Astrocyte (in vitro differentiated cells and primary cell): Measurements from ENCODE around the gene CPEB4. TPM values are rescaled to one million over a fixed set of nuclear protein-coding genes. Genes with fewer than 3 reads are reported as not detected.

Experiments used
- DNase-seq: peaks from one replicate; pipeline ENCODE4 v3.0.0-alpha.2; 2010; ENCODE audit warnings: low read depth
- FAIRE-seq: peaks from 2 replicates; lab custom pipeline; 2011; peaks lifted over from hg19 to GRCh38; lab: Jason Lieb, UNC
- H2AFZ ChIP-seq: 2 replicates; pipeline ENCODE4 v1.6.0; 2012; ENCODE audit warnings: low read depth, low read length, inconsistent platforms
- H3K27ac ChIP-seq: 2 replicates; pipeline ENCODE4 v1.5.1; 2011; ENCODE audit warnings: low read depth, low read length, inconsistent platforms
- H3K27me3 ChIP-seq: 2 replicates; pipeline ENCODE4 v1.6.0; 2011; ENCODE audit warnings: low read length, inconsistent platforms; ENCODE audit not compliant: insufficient read depth
- H3K36me3 ChIP-seq: 2 replicates; pipeline ENCODE4 v1.5.1; 2011; ENCODE audit warnings: low read length, inconsistent platforms; ENCODE audit not compliant: insufficient read depth
- H3K4me1 ChIP-seq: 2 replicates; pipeline ENCODE4 v1.5.1; 2011; ENCODE audit warnings: low read length, inconsistent platforms; ENCODE audit not compliant: insufficient read depth
- H3K4me2 ChIP-seq: 2 replicates; pipeline ENCODE4 v1.6.0; 2012; ENCODE audit warnings: low read length, inconsistent platforms
- H3K4me3 ChIP-seq: 2 replicates; pipeline ENCODE4 v1.5.1; 2011; ENCODE audit warnings: low read depth, mild to moderate bottlenecking, low read length, inconsistent platforms; ENCODE audit not compliant: insufficient read depth
- H3K79me2 ChIP-seq: 2 replicates; pipeline ENCODE4 v1.6.0; 2012; ENCODE audit warnings: mild to moderate bottlenecking, low read length, inconsistent platforms; ENCODE audit not compliant: insufficient read depth
- H3K9ac ChIP-seq: 2 replicates; pipeline ENCODE4 v1.6.0; 2012; ENCODE audit warnings: mild to moderate bottlenecking, low read length, inconsistent platforms
- H3K9me3 ChIP-seq: 2 replicates; pipeline ENCODE4 v1.5.1; 2012; ENCODE audit warnings: low read depth, mild to moderate bottlenecking, low read length, inconsistent platforms; ENCODE audit not compliant: insufficient read depth
- H4K20me1 ChIP-seq: 2 replicates; pipeline ENCODE4 v1.6.0; 2012; ENCODE audit warnings: low read length, inconsistent platforms; ENCODE audit not compliant: insufficient read depth
- H3K27ac Mint-ChIP-seq: one replicate; pipeline ENCODE4 v1.8.0; 2021; ENCODE audit warnings: mild to moderate bottlenecking, mixed read lengths; ENCODE audit not compliant: unreplicated experiment
- H3K27me3 Mint-ChIP-seq: one replicate; pipeline ENCODE4 v1.8.0; 2021; ENCODE audit warnings: low read depth, mixed read lengths; ENCODE audit not compliant: unreplicated experiment
- H3K36me3 Mint-ChIP-seq: one replicate; pipeline ENCODE4 v1.8.0; 2021; ENCODE audit warnings: low read depth, mixed read lengths; ENCODE audit not compliant: unreplicated experiment
- H3K4me1 Mint-ChIP-seq: one replicate; pipeline ENCODE4 v1.8.0; 2021; ENCODE audit warnings: low read depth, mixed read lengths; ENCODE audit not compliant: unreplicated experiment
- H3K4me3 Mint-ChIP-seq: one replicate; pipeline ENCODE4 v1.8.0; 2021; ENCODE audit warnings: mild to moderate bottlenecking, moderate library complexity, mixed read lengths; ENCODE audit not compliant: unreplicated experiment
- H3K9me3 Mint-ChIP-seq: one replicate; pipeline ENCODE4 v1.8.0; 2021; ENCODE audit warnings: mild to moderate bottlenecking, mixed read lengths; ENCODE audit not compliant: unreplicated experiment
- EZH2 ChIP-seq: IDR thresholded peaks from 2 replicates; pipeline ENCODE4 v1.6.1; 2012; ENCODE audit warnings: mild to moderate bottlenecking, low read length, inconsistent platforms; ENCODE audit not compliant: insufficient read depth
- total RNA-seq: library from RNA; stranded (reverse); gene quantifications from 2 replicates; pipeline ENCODE4 v1.2.1, GENCODE V29; 2021
- TF ChIP-seq, protein P1 (sequence below): IDR thresholded peaks from 2 replicates; pipeline ENCODE4 v1.5.1; 2011; ENCODE audit warnings: low read depth, mild to moderate bottlenecking, inconsistent platforms, low read length, moderate library complexity; ENCODE audit not compliant: insufficient read depth

Gene CPEB4
- total RNA-seq, 1 donor from 2014 or later = 37.2 TPM

- Histone ChIP-seq H3K4me2 (no peak overlapping the region), H4K20me1 (peaks cover 54% of the 10 kb centered on the region), H3K79me2 (peaks cover 62% of the 10 kb centered on the region), H3K4me3 (no peak overlapping the region), H3K36me3 (no peaks in the 10 kb centered on the region), H3K9me3 (no peaks in the 10 kb centered on the region), H2AFZ (no peak overlapping the region), H3K27me3 (no peaks in the 10 kb centered on the region), H3K9ac (no peak overlapping the region), H3K27ac (no peak overlapping the region), H3K4me1 (no peaks in the 10 kb centered on the region)
- DNase-seq (no peak), FAIRE-seq (no peak)
- TF ChIP-seq EZH2 = no peak
- Mint-ChIP-seq H3K9me3 (no peaks in the 10 kb centered on the region), H3K36me3 (peaks cover 2% of the 10 kb centered on the region), H3K4me3 (no peak overlapping the region), H3K4me1 (peaks cover 15% of the 10 kb centered on the region), H3K27ac (no peak overlapping the region), H3K27me3 (no peaks in the 10 kb centered on the region)
Measured at GRCh38 chr5:173909199-173909598, 21.1 kb downstream of the CPEB4 start.

- no peak overlapping the region for H3K27ac ChIP-seq
- no peak for FAIRE-seq
- no peaks in the 10 kb centered on the region for H3K36me3 ChIP-seq
- no peaks in the 10 kb centered on the region for H3K4me1 ChIP-seq
- H3K9me3 ChIP-seq = no peaks in the 10 kb centered on the region
- H3K27me3 ChIP-seq = no peaks in the 10 kb centered on the region
- Mint-ChIP-seq H3K36me3 (peaks cover 2% of the 10 kb centered on the region), H3K4me1 (peaks cover 15% of the 10 kb centered on the region), H3K27ac (no peak overlapping the region), H3K27me3 (no peaks in the 10 kb centered on the region), H3K9me3 (no peaks in the 10 kb centered on the region), H3K4me3 (no peak overlapping the region)
- no peak overlapping the region for H2AFZ ChIP-seq
- H3K79me2 ChIP-seq = peaks cover 53% of the 10 kb centered on the region
- H3K4me2 ChIP-seq = no peak overlapping the region
- H3K4me3 ChIP-seq = no peak overlapping the region
- no peak overlapping the region for H3K9ac ChIP-seq
- TF ChIP-seq EZH2 = no peak
- TF ChIP-seq, protein P1, sequence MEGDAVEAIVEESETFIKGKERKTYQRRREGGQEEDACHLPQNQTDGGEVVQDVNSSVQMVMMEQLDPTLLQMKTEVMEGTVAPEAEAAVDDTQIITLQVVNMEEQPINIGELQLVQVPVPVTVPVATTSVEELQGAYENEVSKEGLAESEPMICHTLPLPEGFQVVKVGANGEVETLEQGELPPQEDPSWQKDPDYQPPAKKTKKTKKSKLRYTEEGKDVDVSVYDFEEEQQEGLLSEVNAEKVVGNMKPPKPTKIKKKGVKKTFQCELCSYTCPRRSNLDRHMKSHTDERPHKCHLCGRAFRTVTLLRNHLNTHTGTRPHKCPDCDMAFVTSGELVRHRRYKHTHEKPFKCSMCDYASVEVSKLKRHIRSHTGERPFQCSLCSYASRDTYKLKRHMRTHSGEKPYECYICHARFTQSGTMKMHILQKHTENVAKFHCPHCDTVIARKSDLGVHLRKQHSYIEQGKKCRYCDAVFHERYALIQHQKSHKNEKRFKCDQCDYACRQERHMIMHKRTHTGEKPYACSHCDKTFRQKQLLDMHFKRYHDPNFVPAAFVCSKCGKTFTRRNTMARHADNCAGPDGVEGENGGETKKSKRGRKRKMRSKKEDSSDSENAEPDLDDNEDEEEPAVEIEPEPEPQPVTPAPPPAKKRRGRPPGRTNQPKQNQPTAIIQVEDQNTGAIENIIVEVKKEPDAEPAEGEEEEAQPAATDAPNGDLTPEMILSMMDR = no peak
- peaks cover 49% of the 10 kb centered on the region for H4K20me1 ChIP-seq
- DNase-seq = no peak
Measured at GRCh38 chr5:173910215-173910614, 22.1 kb downstream of the CPEB4 start.

DNA sequence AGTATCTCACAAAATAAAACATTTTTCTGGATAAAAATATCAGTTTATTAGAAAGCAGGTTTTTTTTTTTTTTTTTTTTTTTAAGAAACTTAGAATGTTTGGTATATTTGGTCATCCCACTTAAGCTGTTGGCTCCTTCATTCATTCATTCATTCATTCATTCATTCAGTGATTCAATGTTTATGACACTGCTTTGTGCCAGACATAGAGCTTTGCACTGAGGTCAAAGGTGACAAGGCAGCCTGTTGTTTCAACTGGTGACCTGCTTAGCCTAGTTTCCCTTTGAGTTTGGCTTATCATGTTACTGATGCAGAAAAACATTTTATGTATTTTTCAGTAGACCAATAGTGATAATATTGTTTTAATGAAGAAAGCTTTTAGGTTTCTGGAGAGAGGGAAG lies 23.5 kb downstream of the CPEB4 start:
- Mint-ChIP-seq H3K36me3 (peaks cover 2% of the 10 kb centered on the region), H3K27ac (no peak overlapping the region), H3K4me1 (peaks cover 15% of the 10 kb centered on the region), H3K27me3 (no peaks in the 10 kb centered on the region), H3K9me3 (no peaks in the 10 kb centered on the region), H3K4me3 (no peak overlapping the region)
- Histone ChIP-seq H4K20me1 (peaks cover 35% of the 10 kb centered on the region), H3K36me3 (no peaks in the 10 kb centered on the region), H3K27ac (no peak overlapping the region), H3K4me1 (no peaks in the 10 kb centered on the region), H3K4me3 (no peak overlapping the region), H3K9me3 (no peaks in the 10 kb centered on the region), H3K9ac (no peak overlapping the region), H3K79me2 (peaks cover 40% of the 10 kb centered on the region), H3K4me2 (no peak overlapping the region), H2AFZ (no peak overlapping the region), H3K27me3 (no peaks in the 10 kb centered on the region)
- TF ChIP-seq EZH2 = no peak
- TF ChIP-seq, protein P1 = no peak
- FAIRE-seq (no peak), DNase-seq (no peak)
